AG08396 (cell line): ENCODE measurements around the gene SPTAN1.
A peak's percentile ranks its signal among the peaks of the same experiment; 100 is the strongest.
"Not testable (repeated sequence)": the region's sequence is repeated elsewhere in the genome, so short reads cannot be mapped to it uniquely, and the experiment has no call there.

Source experiments
- DNase-seq: peaks from one replicate; pipeline ENCODE4 v3.0.0; 2012; ENCODE audit warnings: low spot score, mixed read lengths

Gene SPTAN1

GRCh38 chr9:128552153-128552743 lies at the start of gene SPTAN1:
TSS of gene SPTAN1 (plus strand) at chr9:128552587. CDS start at chr9:128566741, 14,154 bp downstream.
- DNase-seq = peak; percentile 99

GRCh38 chr9:128503415-128503825 lies 49.0 kb upstream of the SPTAN1 start:
- DNase-seq = not testable (repeated sequence)

GRCh38 chr9:128503870-128504269 lies 48.5 kb upstream of the SPTAN1 start:
- DNase-seq = peak; percentile 49

GRCh38 chr9:128504485-128505413 lies 47.6 kb upstream of the SPTAN1 start, which contains the start of gene GLE1:
TSS of gene GLE1 (plus strand) at chr9:128504719. CDS start at chr9:128504806, 87 bp downstream.
- peak; percentile 99 for DNase-seq

GRCh38 chr9:128505414-128505765 lies 47.0 kb upstream of the SPTAN1 start:
- DNase-seq = peak; percentile 36

GRCh38 chr9:128505906-128506305 lies 46.5 kb upstream of the SPTAN1 start:
- DNase-seq = not testable (repeated sequence)

- DNase-seq = no peak
Measured at GRCh38 chr9:128512820-128513219, 39.6 kb upstream of the SPTAN1 start.

- DNase-seq = no peak
Measured at GRCh38 chr9:128521956-128522355, 30.4 kb upstream of the SPTAN1 start.

GRCh38 chr9:128523199-128523925 lies 29.0 kb upstream of the SPTAN1 start:
- DNase-seq = peak; percentile 43

- DNase-seq = no peak
Measured at GRCh38 chr9:128526720-128527119, 25.7 kb upstream of the SPTAN1 start.

GRCh38 chr9:128528445-128529160 lies 23.8 kb upstream of the SPTAN1 start:
- DNase-seq = no peak

- no peak for DNase-seq
Measured at GRCh38 chr9:128529191-128529590, 23.2 kb upstream of the SPTAN1 start.

- DNase-seq = no peak
Measured at GRCh38 chr9:128532581-128532980, 19.8 kb upstream of the SPTAN1 start.

GRCh38 chr9:128540634-128541360 lies 11.6 kb upstream of the SPTAN1 start:
- no peak for DNase-seq

GRCh38 chr9:128546504-128546903 lies 5.9 kb upstream of the SPTAN1 start:
- no peak for DNase-seq

- DNase-seq = no peak
Measured at GRCh38 chr9:128548876-128549275, 3.5 kb upstream of the SPTAN1 start.

GRCh38 chr9:128550226-128550625 lies 2.2 kb upstream of the SPTAN1 start:
- no peak for DNase-seq

GRCh38 chr9:128550770-128551656 lies 1.4 kb upstream of the SPTAN1 start:
- peak; percentile 44 for DNase-seq

- DNase-seq = no peak
Measured at GRCh38 chr9:128551657-128552152, 682 bp upstream of the SPTAN1 start.
